NOMO-1 treated with DMSO at 0.1 percent for 48 hours (cell line): ENCODE data around the gene LTBP1.
A peak's percentile ranks its signal among the peaks of the same experiment; 100 is the strongest.
"Not testable (repeated sequence)": the region's sequence is repeated elsewhere in the genome, so short reads cannot be mapped to it uniquely, and the experiment has no call there.

Experiments used
- DNase-seq: peaks from one replicate; lab custom pipeline; 2025; ENCODE audit not compliant: unreplicated experiment; lab: John Stamatoyannopoulos, UW

The LTBP1 gene

GRCh38 chr2:33334083-33334482 lies 387.3 kb downstream of the LTBP1 start:
- DNase-seq: no peak

- DNase-seq: no peak
Observed at GRCh38 chr2:33335516-33335915, 388.8 kb downstream of the LTBP1 start.

GRCh38 chr2:33336036-33336625 lies 389.4 kb downstream of the LTBP1 start:
- DNase-seq: peak; percentile 75

GRCh38 chr2:33337385-33337960 lies 390.7 kb downstream of the LTBP1 start:
- DNase-seq: no peak

GRCh38 chr2:33337981-33338380 lies 391.2 kb downstream of the LTBP1 start:
- no peak for DNase-seq

GRCh38 chr2:33339269-33339668 lies 392.5 kb downstream of the LTBP1 start:
- no peak for DNase-seq

GRCh38 chr2:33340280-33340679 lies 393.5 kb downstream of the LTBP1 start:
- DNase-seq: no peak

- DNase-seq: no peak
Observed at GRCh38 chr2:33342171-33342570, 395.4 kb downstream of the LTBP1 start.

GRCh38 chr2:33342705-33343104 lies 396.0 kb downstream of the LTBP1 start:
- DNase-seq: no peak

- no peak for DNase-seq
Observed at GRCh38 chr2:33343387-33343895, 396.7 kb downstream of the LTBP1 start.

GRCh38 chr2:33344230-33344629 lies 397.5 kb downstream of the LTBP1 start:
- DNase-seq: no peak

GRCh38 chr2:33347856-33348255 lies 401.1 kb downstream of the LTBP1 start:
- DNase-seq: no peak

- no peak for DNase-seq
Observed at GRCh38 chr2:33350632-33351031, 403.9 kb downstream of the LTBP1 start.

GRCh38 chr2:33351781-33352180 lies 405.0 kb downstream of the LTBP1 start:
- no peak for DNase-seq

- DNase-seq: no peak
Observed at GRCh38 chr2:33354981-33355380, 408.2 kb downstream of the LTBP1 start.

- no peak for DNase-seq
Observed at GRCh38 chr2:33358878-33359277, 412.1 kb downstream of the LTBP1 start.

- DNase-seq: peak; percentile 36
Observed at GRCh38 chr2:33363325-33364298, 416.9 kb downstream of the LTBP1 start.

- DNase-seq: no peak
Observed at GRCh38 chr2:33365264-33365970, 418.7 kb downstream of the LTBP1 start.

- no peak for DNase-seq
Observed at GRCh38 chr2:33366473-33366872, 419.7 kb downstream of the LTBP1 start.

GRCh38 chr2:33368524-33368923 lies 421.8 kb downstream of the LTBP1 start:
- DNase-seq: not testable (repeated sequence)

GRCh38 chr2:33369191-33369590 lies 422.4 kb downstream of the LTBP1 start:
- DNase-seq: no peak
